ENCODE results near the gene DHX58.

- TF ChIP-seq, protein P1, sequence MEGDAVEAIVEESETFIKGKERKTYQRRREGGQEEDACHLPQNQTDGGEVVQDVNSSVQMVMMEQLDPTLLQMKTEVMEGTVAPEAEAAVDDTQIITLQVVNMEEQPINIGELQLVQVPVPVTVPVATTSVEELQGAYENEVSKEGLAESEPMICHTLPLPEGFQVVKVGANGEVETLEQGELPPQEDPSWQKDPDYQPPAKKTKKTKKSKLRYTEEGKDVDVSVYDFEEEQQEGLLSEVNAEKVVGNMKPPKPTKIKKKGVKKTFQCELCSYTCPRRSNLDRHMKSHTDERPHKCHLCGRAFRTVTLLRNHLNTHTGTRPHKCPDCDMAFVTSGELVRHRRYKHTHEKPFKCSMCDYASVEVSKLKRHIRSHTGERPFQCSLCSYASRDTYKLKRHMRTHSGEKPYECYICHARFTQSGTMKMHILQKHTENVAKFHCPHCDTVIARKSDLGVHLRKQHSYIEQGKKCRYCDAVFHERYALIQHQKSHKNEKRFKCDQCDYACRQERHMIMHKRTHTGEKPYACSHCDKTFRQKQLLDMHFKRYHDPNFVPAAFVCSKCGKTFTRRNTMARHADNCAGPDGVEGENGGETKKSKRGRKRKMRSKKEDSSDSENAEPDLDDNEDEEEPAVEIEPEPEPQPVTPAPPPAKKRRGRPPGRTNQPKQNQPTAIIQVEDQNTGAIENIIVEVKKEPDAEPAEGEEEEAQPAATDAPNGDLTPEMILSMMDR (IDR thresholded peaks at IDR 0.05) = no peak
- TF ChIP-seq EZH2 (IDR thresholded peaks at IDR 0.05) = no peak
Observed at GRCh38 chr17:42059815-42060214, 52.7 kb downstream of the DHX58 start.

Measured in neural progenitor cell (in vitro differentiated cells).